Activated T-cell treated with anti-CD3 and anti-CD28 coated beads, Interleukin-2, amount 50 U/mL, for 1 hour (primary cell): ENCODE data around the gene ARVCF.
"Not testable (repeated sequence)": the region's sequence is repeated elsewhere in the genome, so short reads cannot be mapped to it uniquely, and the experiment has no call there.

Experiments
- DNase-seq: peaks from one replicate; pipeline ENCODE4 v3.0.0-alpha.2; 2020

ARVCF gene

GRCh38 chr22:19931514-19931913 is 85.1 kb downstream of the ARVCF start:
- no peak for DNase-seq

GRCh38 chr22:19930551-19931486 is 85.8 kb downstream of the ARVCF start:
- DNase-seq = no peak

GRCh38 chr22:19929586-19930550 is 86.8 kb downstream of the ARVCF start:
- DNase-seq = no peak

GRCh38 chr22:19928207-19928606 is 88.4 kb downstream of the ARVCF start:
- DNase-seq = no peak

GRCh38 chr22:19927696-19928095 is 88.9 kb downstream of the ARVCF start:
- no peak for DNase-seq

- not testable (repeated sequence) for DNase-seq
Observed at GRCh38 chr22:19926028-19926427, 90.6 kb downstream of the ARVCF start.

GRCh38 chr22:19923914-19924513 is 92.6 kb downstream of the ARVCF start:
- no peak for DNase-seq

GRCh38 chr22:19921544-19922081 is 95.0 kb downstream of the ARVCF start:
- DNase-seq = no peak
